ENCODE results near the gene OR2L5.

Gene OR2L5

GRCh38 chr1:247998811-247999210 lies 14.6 kb upstream of the OR2L5 start:
- no peak for TF ChIP-seq CTCF (conservative IDR thresholded peaks at IDR 0.05; ENCODE audit: low read depth, low read length)
- Histone ChIP-seq H3K4me3 (IDR thresholded peaks at IDR 0.05; ENCODE audit: insufficient read depth, low read depth, low read length) (no peak overlapping the region), H3K4me1 (ENCODE audit: low read depth, poor library complexity, severe bottlenecking) (no peaks in the 10 kb centered on the region), H3K27ac (no peak overlapping the region), H4K20me1 (ENCODE audit: insufficient read depth) (no peaks in the 10 kb centered on the region), H3K36me3 (ENCODE audit: insufficient read depth) (no peaks in the 10 kb centered on the region), H3K27me3 (ENCODE audit: insufficient read depth, low read depth) (no peaks in the 10 kb centered on the region), H3K4me2 (no peak overlapping the region), H3K79me2 (ENCODE audit: insufficient read depth, low read depth) (no peaks in the 10 kb centered on the region), H2AFZ (ENCODE audit: low read depth) (no peak overlapping the region), H3K9ac (no peak overlapping the region)

GRCh38 chr1:248000169-248000568 lies 13.3 kb upstream of the OR2L5 start:
- Histone ChIP-seq H2AFZ (ENCODE audit: low read depth) (no peak overlapping the region), H3K79me2 (ENCODE audit: insufficient read depth, low read depth) (no peaks in the 10 kb centered on the region), H3K36me3 (ENCODE audit: insufficient read depth) (no peaks in the 10 kb centered on the region), H4K20me1 (ENCODE audit: insufficient read depth) (no peaks in the 10 kb centered on the region), H3K27me3 (ENCODE audit: insufficient read depth, low read depth) (no peaks in the 10 kb centered on the region), H3K4me2 (no peak overlapping the region), H3K9ac (no peak overlapping the region), H3K4me1 (ENCODE audit: low read depth, poor library complexity, severe bottlenecking) (no peaks in the 10 kb centered on the region), H3K27ac (no peak overlapping the region), H3K4me3 (IDR thresholded peaks at IDR 0.05; ENCODE audit: insufficient read depth, low read depth, low read length) (no peak overlapping the region)
- TF ChIP-seq CTCF (conservative IDR thresholded peaks at IDR 0.05; ENCODE audit: low read depth, low read length): no peak

DNA sequence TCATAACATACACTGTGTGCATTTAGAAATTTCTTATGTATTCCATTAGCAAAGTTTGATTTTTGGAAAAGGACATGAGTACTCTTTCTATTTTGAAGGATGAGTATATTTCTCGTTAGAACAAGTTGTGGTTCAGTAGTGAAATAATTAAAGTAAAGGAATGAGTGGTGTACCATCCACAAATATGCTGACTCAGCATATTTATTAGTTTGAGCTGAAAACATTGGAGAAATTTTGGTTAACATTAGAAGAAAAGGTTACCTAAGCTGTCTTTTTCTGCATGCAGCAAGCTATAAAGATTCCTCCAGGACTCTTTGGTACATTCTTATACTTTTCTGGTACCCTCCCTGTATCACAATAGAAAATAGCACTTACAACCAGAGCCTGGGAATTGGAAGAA lies 5.7 kb upstream of the OR2L5 start:
- no peak overlapping the region for H2AFZ ChIP-seq (ENCODE audit: low read depth)
- no peak overlapping the region for H3K9ac ChIP-seq
- H3K79me2 ChIP-seq (ENCODE audit: insufficient read depth, low read depth): no peaks in the 10 kb centered on the region
- no peak overlapping the region for H3K27ac ChIP-seq
- no peak overlapping the region for H3K4me2 ChIP-seq
- H4K20me1 ChIP-seq (ENCODE audit: insufficient read depth): no peaks in the 10 kb centered on the region
- H3K36me3 ChIP-seq (ENCODE audit: insufficient read depth): no peaks in the 10 kb centered on the region
- H3K4me1 ChIP-seq (ENCODE audit: low read depth, poor library complexity, severe bottlenecking): no peaks in the 10 kb centered on the region
- H3K4me3 ChIP-seq (IDR thresholded peaks at IDR 0.05; ENCODE audit: insufficient read depth, low read depth, low read length): no peak overlapping the region
- no peak for TF ChIP-seq CTCF (conservative IDR thresholded peaks at IDR 0.05; ENCODE audit: low read depth, low read length)
- H3K27me3 ChIP-seq (ENCODE audit: insufficient read depth, low read depth): no peaks in the 10 kb centered on the region

GRCh38 chr1:248009681-248010080 lies 3.8 kb upstream of the OR2L5 start:
- H3K27me3 ChIP-seq (ENCODE audit: insufficient read depth, low read depth): no peaks in the 10 kb centered on the region
- no peaks in the 10 kb centered on the region for H3K36me3 ChIP-seq (ENCODE audit: insufficient read depth)
- no peak overlapping the region for H3K4me2 ChIP-seq
- H3K27ac ChIP-seq: no peak overlapping the region
- no peak overlapping the region for H3K4me3 ChIP-seq (IDR thresholded peaks at IDR 0.05; ENCODE audit: insufficient read depth, low read depth, low read length)
- no peak overlapping the region for H3K9ac ChIP-seq
- TF ChIP-seq CTCF (conservative IDR thresholded peaks at IDR 0.05; ENCODE audit: low read depth, low read length): no peak
- no peak overlapping the region for H2AFZ ChIP-seq (ENCODE audit: low read depth)
- H3K4me1 ChIP-seq (ENCODE audit: low read depth, poor library complexity, severe bottlenecking): no peaks in the 10 kb centered on the region
- no peaks in the 10 kb centered on the region for H3K79me2 ChIP-seq (ENCODE audit: insufficient read depth, low read depth)
- no peaks in the 10 kb centered on the region for H4K20me1 ChIP-seq (ENCODE audit: insufficient read depth)

DNA sequence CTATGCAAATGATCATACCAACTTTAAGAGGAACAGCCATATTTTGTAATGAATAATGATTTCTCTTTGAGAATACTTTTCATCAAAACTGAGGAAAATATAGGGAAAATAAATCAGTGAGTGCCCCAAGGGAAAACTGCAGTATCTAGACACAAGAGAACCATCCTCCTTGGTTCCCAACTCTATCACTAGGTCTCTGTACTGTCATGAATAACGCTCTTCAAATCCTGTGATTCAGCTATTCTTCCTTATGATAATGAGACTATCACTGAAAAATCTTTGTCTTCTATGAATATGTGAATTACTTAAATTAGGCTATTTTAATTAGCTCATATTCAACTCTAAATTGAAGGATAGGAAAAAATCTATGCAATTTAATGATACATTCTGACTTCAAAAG lies 2.3 kb downstream of the OR2L5 start:
- Histone ChIP-seq H3K27ac (no peak overlapping the region), H3K4me1 (ENCODE audit: low read depth, poor library complexity, severe bottlenecking) (no peaks in the 10 kb centered on the region), H4K20me1 (ENCODE audit: insufficient read depth) (no peaks in the 10 kb centered on the region), H2AFZ (ENCODE audit: low read depth) (no peak overlapping the region), H3K79me2 (ENCODE audit: insufficient read depth, low read depth) (no peaks in the 10 kb centered on the region), H3K4me2 (no peak overlapping the region), H3K36me3 (ENCODE audit: insufficient read depth) (no peaks in the 10 kb centered on the region), H3K4me3 (IDR thresholded peaks at IDR 0.05; ENCODE audit: insufficient read depth, low read depth, low read length) (no peak overlapping the region), H3K27me3 (ENCODE audit: insufficient read depth, low read depth) (no peaks in the 10 kb centered on the region), H3K9ac (no peak overlapping the region)
- TF ChIP-seq CTCF (conservative IDR thresholded peaks at IDR 0.05; ENCODE audit: low read depth, low read length): no peak
